Lung (tissue), 12 donors: ENCODE measurements around the gene ZNF319. TPM values are rescaled to one million over a fixed set of nuclear protein-coding genes. Genes with fewer than 3 reads are reported as not detected.
A peak's percentile ranks its signal among the peaks of the same experiment; 100 is the strongest.

ENCODE experiments used
- ATAC-seq: fragments of 200-7000 bp; cut with Tn5 transposase; one replicate; pipeline ENCODE4 v1.9.1; 2020; ENCODE audit warnings: moderate number of reproducible peaks; ENCODE audit not compliant: insufficient read depth, low FRiP score
- DNase-seq, 3 donors: peaks; one replicate each; pipeline ENCODE4 v3.0.0-alpha.2; 2013 to 2017
- H3K27ac ChIP-seq, 2 donors: one replicate each; pipeline ENCODE4 v1.5.1; 2013; ENCODE audit warnings: mild to moderate bottlenecking in 2 of 2, moderate library complexity in 2 of 2, control low read depth in 1 of 2, inconsistent platforms in 1 of 2, low read depth in 1 of 2, low read length in 1 of 2
- H3K27me3 ChIP-seq, 3 donors: one replicate each; pipeline ENCODE4 v1.5.1; 2013; ENCODE audit warnings: low read length in 2 of 3; ENCODE audit not compliant: control insufficient read depth in 3 of 3, insufficient read depth in 3 of 3
- H3K36me3 ChIP-seq, 4 donors: one replicate each; pipeline ENCODE4 v1.5.1; 2013; ENCODE audit warnings: low read length in 4 of 4, mild to moderate bottlenecking in 1 of 4, moderate library complexity in 1 of 4; ENCODE audit not compliant: control insufficient read depth in 4 of 4, insufficient read depth in 4 of 4
- H3K4me1 ChIP-seq, 5 donors: one replicate each; pipeline ENCODE4 v1.5.1; 2013; ENCODE audit warnings: low read length in 5 of 5, mild to moderate bottlenecking in 2 of 5, moderate library complexity in 1 of 5; ENCODE audit not compliant: control insufficient read depth in 5 of 5, insufficient read depth in 5 of 5
- H3K4me3 ChIP-seq: one replicate; pipeline ENCODE4 v1.5.1; 2013; ENCODE audit warnings: mild to moderate bottlenecking, control low read depth, moderate library complexity
- H3K9ac ChIP-seq, 2 donors: one replicate each; pipeline ENCODE4 v1.5.1; 2013; ENCODE audit warnings: low read length in 2 of 2, control low read depth in 1 of 2; ENCODE audit not compliant: insufficient read depth in 1 of 2
- H3K9me3 ChIP-seq, 4 donors: one replicate each; pipeline ENCODE4 v1.5.1; 2013; ENCODE audit warnings: low read length in 3 of 4, mild to moderate bottlenecking in 1 of 4, moderate library complexity in 1 of 4; ENCODE audit not compliant: control insufficient read depth in 4 of 4, insufficient read depth in 3 of 4
- WGBS, 2 donors: extraction: QIAGEN DNeasy Blood & Tissue Kit; methylation state at CpG; one replicate each; pipeline ENCODE4 v1.1.7; 2013; 5-methylcytosine and 5-hydroxymethylcytosine counted together
- polyA plus RNA-seq, 2 donors: library from polyadenylated mRNA; stranded (reverse); fragments of 200-250 nt; gene quantifications; one replicate each; pipeline ENCODE4 v1.2.1, GENCODE V29; 2013
- total RNA-seq, 2 donors: library from RNA; depleted of rRNA in 1 of 2; stranded (reverse); fragments of >200 nt in 1 of 2; gene quantifications; one replicate each; pipeline ENCODE4 v1.2.1, GENCODE V29; 2014 to 2021
- TF ChIP-seq, protein P1 (sequence below): IDR thresholded peaks from 2 replicates; pipeline ENCODE4 v1.5.1; 2012; ENCODE audit warnings: mild to moderate bottlenecking; ENCODE audit errors: control extremely low read depth, extremely low read depth
- donor health status: control.
- donor health status: control.
- donor health status: Bipolar disorder and iron deficiency.
- donor health status: healthy.
- donor health status: DM: yes; HTN: yes; CAD: no.

The ZNF319 gene
- total and polyA plus RNA-seq, 4 donors, result 6.0 to 15.3 (median 9.6) TPM

DNA sequence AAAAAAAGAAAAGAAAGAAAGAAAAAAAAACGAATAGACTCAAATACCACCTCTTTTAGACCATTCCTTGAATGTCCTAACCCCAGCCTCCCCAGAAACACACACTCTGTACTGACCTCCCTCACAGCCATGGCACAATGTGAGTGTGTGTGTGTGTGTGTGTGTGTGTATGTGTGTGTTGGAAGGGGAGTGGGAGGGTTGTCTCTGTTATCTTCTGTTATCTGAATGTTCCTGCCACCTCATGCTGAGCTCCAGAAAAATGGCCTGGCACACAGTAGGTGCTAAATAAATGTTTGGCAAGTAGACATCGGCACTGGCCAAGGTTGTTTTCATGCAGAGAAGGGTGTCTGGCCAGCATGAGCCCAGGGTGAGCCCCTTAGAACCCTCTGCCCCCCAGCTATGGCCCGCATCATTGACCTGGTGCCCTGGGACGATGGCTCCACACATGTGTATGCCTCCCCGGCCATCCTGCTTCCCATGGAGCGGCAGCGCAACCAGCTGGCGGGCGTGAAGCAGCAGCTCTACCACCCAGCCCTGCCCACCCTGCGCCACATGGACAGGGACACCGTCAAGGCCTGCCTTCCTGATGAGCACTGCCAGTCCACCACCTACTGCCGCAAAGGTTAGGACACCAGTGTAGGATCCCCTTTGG, 22.9 kb downstream of the ZNF319 start:
- no peak overlapping the region for H3K9ac ChIP-seq
- H3K27ac ChIP-seq, result no peak overlapping the region
- H3K36me3 ChIP-seq, result no peaks in the 10 kb centered on the region
- H3K27me3 ChIP-seq, result no peaks in the 10 kb centered on the region
- WGBS, 2 donors, result 88 to 89% methylated on average over 12 of the region's 12 CpGs
- H3K4me1 ChIP-seq, result peaks cover 0 to 7% (median 0%) of the 10 kb centered on the region in 5 donors
- H3K9me3 ChIP-seq, result no peaks in the 10 kb centered on the region
- ATAC-seq, result no peak
- H3K4me3 ChIP-seq, result no peak overlapping the region
- TF ChIP-seq, protein P1, sequence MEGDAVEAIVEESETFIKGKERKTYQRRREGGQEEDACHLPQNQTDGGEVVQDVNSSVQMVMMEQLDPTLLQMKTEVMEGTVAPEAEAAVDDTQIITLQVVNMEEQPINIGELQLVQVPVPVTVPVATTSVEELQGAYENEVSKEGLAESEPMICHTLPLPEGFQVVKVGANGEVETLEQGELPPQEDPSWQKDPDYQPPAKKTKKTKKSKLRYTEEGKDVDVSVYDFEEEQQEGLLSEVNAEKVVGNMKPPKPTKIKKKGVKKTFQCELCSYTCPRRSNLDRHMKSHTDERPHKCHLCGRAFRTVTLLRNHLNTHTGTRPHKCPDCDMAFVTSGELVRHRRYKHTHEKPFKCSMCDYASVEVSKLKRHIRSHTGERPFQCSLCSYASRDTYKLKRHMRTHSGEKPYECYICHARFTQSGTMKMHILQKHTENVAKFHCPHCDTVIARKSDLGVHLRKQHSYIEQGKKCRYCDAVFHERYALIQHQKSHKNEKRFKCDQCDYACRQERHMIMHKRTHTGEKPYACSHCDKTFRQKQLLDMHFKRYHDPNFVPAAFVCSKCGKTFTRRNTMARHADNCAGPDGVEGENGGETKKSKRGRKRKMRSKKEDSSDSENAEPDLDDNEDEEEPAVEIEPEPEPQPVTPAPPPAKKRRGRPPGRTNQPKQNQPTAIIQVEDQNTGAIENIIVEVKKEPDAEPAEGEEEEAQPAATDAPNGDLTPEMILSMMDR, result no peak
- no peak for DNase-seq

DNA sequence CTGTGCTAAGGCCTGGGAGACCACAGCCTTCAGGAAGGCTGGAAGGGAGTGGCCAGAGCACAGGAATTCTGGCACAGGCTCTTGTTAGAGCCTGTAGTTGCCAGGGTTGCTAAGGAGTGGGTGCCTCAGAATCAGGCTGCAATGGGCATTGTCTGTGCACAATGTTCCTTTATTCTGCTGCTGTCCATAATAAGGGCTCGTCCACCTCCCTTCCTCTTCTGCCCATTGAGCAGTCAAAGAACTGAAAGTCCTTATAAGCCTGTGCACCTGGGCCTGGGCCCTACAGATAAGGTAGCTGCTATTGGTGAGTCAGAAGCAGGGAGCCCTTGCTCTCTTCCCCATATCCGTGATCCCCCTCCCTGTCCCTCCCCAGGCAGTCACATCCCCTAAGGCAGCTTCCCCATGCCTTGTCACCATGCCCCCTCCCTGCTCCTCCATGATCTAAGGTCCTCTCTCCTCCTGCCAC, 24.1 kb downstream of the ZNF319 start:
- Histone ChIP-seq H3K4me1 (peaks cover 0 to 7% (median 0%) of the 10 kb centered on the region in 5 donors), H3K9me3 (no peaks in the 10 kb centered on the region), H3K9ac (no peak overlapping the region), H3K36me3 (no peaks in the 10 kb centered on the region), H3K4me3 (no peak overlapping the region), H3K27me3 (no peaks in the 10 kb centered on the region), H3K27ac (no peak overlapping the region)
- peak in 1 of 3 donors; percentile 14 for DNase-seq
- TF ChIP-seq, protein P1, result no peak
- WGBS, 2 donors, result 49 to 54% methylated on average over 2 of the region's 2 CpGs
- no peak for ATAC-seq

- Histone ChIP-seq H3K27me3 (no peaks in the 10 kb centered on the region), H3K27ac (no peak overlapping the region), H3K9ac (no peak overlapping the region), H3K4me3 (no peak overlapping the region), H3K36me3 (no peaks in the 10 kb centered on the region), H3K4me1 (peaks cover 0 to 5% (median 0%) of the 10 kb centered on the region in 5 donors), H3K9me3 (no peaks in the 10 kb centered on the region)
- DNase-seq (no peak), ATAC-seq (no peak)
- TF ChIP-seq, protein P1, result no peak
- 69 to 84% methylated on average over 4 of the region's 4 CpGs for WGBS, 2 donors
These were observed 28.2 kb downstream of the ZNF319 start for GRCh38 chr16:57972306-57972705.
